Neural cell (in vitro differentiated cells): Measurements from ENCODE around the gene CAVIN1. TPM values are rescaled to one million over a fixed set of nuclear protein-coding genes. Genes with fewer than 3 reads are reported as not detected.

Experiments
- H2AFZ ChIP-seq: fragments of 200-600, 300-800 bp; sonication (generic), shearing (Covaris generic); 2 replicates; pipeline ENCODE4 v1.6.0; 2014; ENCODE audit warnings: low read depth, mild to moderate bottlenecking, antibody characterized with exemption, low read length, moderate library complexity
- H3F3A ChIP-seq: fragments of 200-600 bp; shearing (Covaris generic); 2 replicates; pipeline ENCODE4 v1.6.1; 2016; ENCODE audit warnings: mild to moderate bottlenecking, moderate library complexity, mixed read lengths, antibody characterized with exemption, low read length; ENCODE audit not compliant: insufficient read depth, poor library complexity, severe bottlenecking
- H3K27ac ChIP-seq: fragments of 200-600, 300-800 bp; sonication (generic), shearing (Covaris generic); 2 replicates; pipeline ENCODE4 v1.5.1; 2014; ENCODE audit warnings: mild to moderate bottlenecking, low read length, moderate library complexity
- H3K27me3 ChIP-seq: fragments of 300-800, 200-600 bp; sonication (generic), shearing (Covaris generic); 2 replicates; pipeline ENCODE4 v1.6.0; 2014; ENCODE audit warnings: mild to moderate bottlenecking, low read depth, low read length, moderate library complexity; ENCODE audit not compliant: insufficient read depth
- H3K36me3 ChIP-seq: fragments of 300-800, 200-600 bp; sonication (generic), shearing (Covaris generic); 2 replicates; pipeline ENCODE4 v1.5.1; 2014; ENCODE audit warnings: mild to moderate bottlenecking, antibody characterized with exemption, low read length, moderate library complexity; ENCODE audit not compliant: insufficient read depth
- H3K4me2 ChIP-seq: fragments of 300-800, 200-600 bp; sonication (generic), shearing (Covaris generic); 2 replicates; pipeline ENCODE4 v1.6.0; 2014; ENCODE audit warnings: mild to moderate bottlenecking, low read length
- H3K4me3 ChIP-seq: fragments of 300-800, 200-600 bp; sonication (generic), shearing (Covaris generic); 2 replicates; pipeline ENCODE4 v1.5.1; 2014; ENCODE audit warnings: mild to moderate bottlenecking, low read length, moderate library complexity
- H3K79me2 ChIP-seq: fragments of 200-600 bp; shearing (Covaris generic); replicated peaks from 2 replicates; pipeline ENCODE4 v1.6.0; 2014; ENCODE audit warnings: mild to moderate bottlenecking, low read length, moderate library complexity; ENCODE audit not compliant: insufficient read depth
- H3K9ac ChIP-seq: fragments of 300-800, 200-600 bp; sonication (generic), shearing (Covaris generic); 2 replicates; pipeline ENCODE4 v1.6.1; 2016; ENCODE audit warnings: mild to moderate bottlenecking, low read length, mixed read lengths
- H3K9me2 ChIP-seq: fragments of 200-600 bp; shearing (Covaris generic); 2 replicates; pipeline ENCODE4 v1.6.1; 2016; ENCODE audit warnings: mild to moderate bottlenecking, low read length, mixed read lengths; ENCODE audit not compliant: insufficient read depth
- H3K9me3 ChIP-seq: fragments of 200-600, 300-800 bp; sonication (generic), shearing (Covaris generic); 2 replicates; pipeline ENCODE4 v1.6.1; 2016; ENCODE audit warnings: mild to moderate bottlenecking, mixed run types, low read length, moderate library complexity, mixed read lengths
- H4K20me1 ChIP-seq: fragments of 200-600 bp; shearing (Covaris generic); 2 replicates; pipeline ENCODE4 v1.6.1; 2016; ENCODE audit warnings: mild to moderate bottlenecking, mixed run types; ENCODE audit not compliant: insufficient read depth
- CTCF ChIP-seq: fragments of 450-650 bp; IDR thresholded peaks from 2 replicates; pipeline ENCODE4 v1.5.1; 2014; ENCODE audit warnings: antibody characterized with exemption, mild to moderate bottlenecking, moderate library complexity; ENCODE audit not compliant: poor library complexity, severe bottlenecking
- EP300 ChIP-seq: fragments of 450-650 bp; conservative IDR thresholded peaks from 2 replicates; pipeline ENCODE4 v1.6.1; 2014; ENCODE audit warnings: antibody characterized with exemption, mild to moderate bottlenecking, moderate library complexity; ENCODE audit not compliant: poor library complexity, severe bottlenecking
- EZH2 ChIP-seq: fragments of 200-600, 300-800 bp; shearing (Covaris generic), sonication (generic); IDR thresholded peaks from 2 replicates; pipeline ENCODE4 v1.6.1; 2014; ENCODE audit warnings: antibody characterized with exemption, low read length, borderline replicate concordance, mild to moderate bottlenecking; ENCODE audit not compliant: insufficient read depth, poor library complexity, severe bottlenecking
- MXI1 ChIP-seq: fragments of 450-650 bp; conservative IDR thresholded peaks from 2 replicates; pipeline ENCODE4 v1.6.1; 2014; ENCODE audit warnings: antibody characterized with exemption, mild to moderate bottlenecking; ENCODE audit not compliant: poor library complexity, severe bottlenecking
- POLR2AphosphoS5 ChIP-seq: IDR thresholded peaks from 2 replicates; pipeline ENCODE4 v1.6.1; 2012
- RAD21 ChIP-seq: fragments of 450-650 bp; conservative IDR thresholded peaks from 2 replicates; pipeline ENCODE4 v1.6.1; 2014; ENCODE audit warnings: antibody characterized with exemption, mild to moderate bottlenecking, moderate library complexity
- REST ChIP-seq: IDR thresholded peaks from 2 replicates; pipeline ENCODE4 v1.6.1; 2012; ENCODE audit warnings: borderline replicate concordance
- SMC3 ChIP-seq: fragments of 450-650 bp; conservative IDR thresholded peaks from 2 replicates; pipeline ENCODE4 v1.6.1; 2014; ENCODE audit warnings: antibody characterized with exemption, mild to moderate bottlenecking, moderate library complexity; ENCODE audit not compliant: poor library complexity
- TAF1 ChIP-seq: IDR thresholded peaks from 2 replicates; pipeline ENCODE4 v1.6.1; 2012; ENCODE audit warnings: low read depth
- polyA plus RNA-seq: library from polyadenylated mRNA; depleted of rRNA; stranded (reverse); fragments of >200 nt; gene quantifications from 2 replicates; pipeline ENCODE4 v1.2.3, GENCODE V29; 2014

CAVIN1 gene
- polyA plus RNA-seq, 1 donor from 2014 or later, result 0.07 TPM

GRCh38 chr17:42463976-42464400 is 40.9 kb upstream of the CAVIN1 start:
- no peaks in the 10 kb centered on the region for H3K9me3 ChIP-seq
- H3K36me3 ChIP-seq, result peaks cover 5% of the 10 kb centered on the region
- peak overlapping the region; percentile 24 for H3K4me3 ChIP-seq
- no peak overlapping the region for H3K9ac ChIP-seq
- no peaks in the 10 kb centered on the region for H4K20me1 ChIP-seq
- no peaks in the 10 kb centered on the region for H3K9me2 ChIP-seq
- H3K79me2 ChIP-seq, result peaks cover 41% of the 10 kb centered on the region
- no peaks in the 10 kb centered on the region for H3K27me3 ChIP-seq
- H3K27ac ChIP-seq, result no peak overlapping the region
- H2AFZ ChIP-seq, result no peak overlapping the region
- H3F3A ChIP-seq, result no peaks in the 10 kb centered on the region
- no peak for TF ChIP-seq EZH2
- H3K4me2 ChIP-seq, result no peak overlapping the region

GRCh38 chr17:42460371-42460770 is 37.3 kb upstream of the CAVIN1 start:
- H3K27me3 ChIP-seq, result no peaks in the 10 kb centered on the region
- H3K4me2 ChIP-seq, result peak overlapping the region; percentile 93
- no peaks in the 10 kb centered on the region for H4K20me1 ChIP-seq
- no peaks in the 10 kb centered on the region for H3K36me3 ChIP-seq
- peaks cover 41% of the 10 kb centered on the region for H3K79me2 ChIP-seq
- peak overlapping the region; percentile 28 for H2AFZ ChIP-seq
- TF ChIP-seq SMC3, result no peak
- TF ChIP-seq POLR2AphosphoS5, result no peak
- TF ChIP-seq CTCF, result no peak
- TF ChIP-seq EP300, result no peak
- TF ChIP-seq REST, result no peak
- no peak for TF ChIP-seq TAF1
- TF ChIP-seq RAD21, result no peak
- TF ChIP-seq MXI1, result no peak
- no peak for TF ChIP-seq EZH2
- H3K4me3 ChIP-seq, result peak overlapping the region; percentile 89
- peak overlapping the region; percentile 98 for H3K27ac ChIP-seq
- H3K9me2 ChIP-seq, result no peaks in the 10 kb centered on the region
- no peaks in the 10 kb centered on the region for H3F3A ChIP-seq
- no peaks in the 10 kb centered on the region for H3K9me3 ChIP-seq
- H3K9ac ChIP-seq, result peak overlapping the region; percentile 97

GRCh38 chr17:42459801-42460281 is 36.8 kb upstream of the CAVIN1 start:
- peak overlapping the region; percentile 89 for H3K4me3 ChIP-seq
- no peaks in the 10 kb centered on the region for H3F3A ChIP-seq
- H2AFZ ChIP-seq, result peak overlapping the region; percentile 28
- H3K79me2 ChIP-seq, result peaks cover 41% of the 10 kb centered on the region
- peak overlapping the region; percentile 98 for H3K27ac ChIP-seq
- H3K9me3 ChIP-seq, result no peaks in the 10 kb centered on the region
- no peaks in the 10 kb centered on the region for H3K27me3 ChIP-seq
- peak overlapping the region; percentile 97 for H3K9ac ChIP-seq
- TF ChIP-seq MXI1 (no peak), REST (peak; percentile 42), POLR2AphosphoS5 (peak; percentile 8)
- peak overlapping the region; percentile 93 for H3K4me2 ChIP-seq
- no peaks in the 10 kb centered on the region for H4K20me1 ChIP-seq
- no peaks in the 10 kb centered on the region for H3K36me3 ChIP-seq
- H3K9me2 ChIP-seq, result no peaks in the 10 kb centered on the region
